ENCODE measurements around the gene KRT32.

GRCh38 chr17:41516147-41516829, 49.1 kb upstream of the KRT32 start:
- TF ChIP-seq CTCF (IDR thresholded peaks at IDR 0.05) (no peak), POLR2A (IDR thresholded peaks at IDR 0.05) (no peak), EP300 (IDR thresholded peaks at IDR 0.05) (no peak)
